M059J (cell line): ENCODE measurements around the gene RANGRF. TPM values are rescaled to one million over a fixed set of nuclear protein-coding genes. Genes with fewer than 3 reads are reported as not detected.
A peak's percentile ranks its signal among the peaks of the same experiment; 100 is the strongest.

Source experiments
- DNase-seq: peaks from one replicate; pipeline ENCODE4 v3.0.0-alpha.2; 2012; ENCODE audit warnings: low read depth
- total RNA-seq: library from RNA; depleted of rRNA; stranded (reverse); fragments of >200 nt; shearing (Covaris generic); gene quantifications from 2 replicates; pipeline ENCODE4 v1.2.3, GENCODE V29; 2014

The RANGRF gene
- total RNA-seq, 1 experiment from 2014 or later, result 14.7 TPM

- no peak for DNase-seq
These were observed 24.5 kb downstream of the RANGRF start for GRCh38 chr17:8312726-8313600.

DNA sequence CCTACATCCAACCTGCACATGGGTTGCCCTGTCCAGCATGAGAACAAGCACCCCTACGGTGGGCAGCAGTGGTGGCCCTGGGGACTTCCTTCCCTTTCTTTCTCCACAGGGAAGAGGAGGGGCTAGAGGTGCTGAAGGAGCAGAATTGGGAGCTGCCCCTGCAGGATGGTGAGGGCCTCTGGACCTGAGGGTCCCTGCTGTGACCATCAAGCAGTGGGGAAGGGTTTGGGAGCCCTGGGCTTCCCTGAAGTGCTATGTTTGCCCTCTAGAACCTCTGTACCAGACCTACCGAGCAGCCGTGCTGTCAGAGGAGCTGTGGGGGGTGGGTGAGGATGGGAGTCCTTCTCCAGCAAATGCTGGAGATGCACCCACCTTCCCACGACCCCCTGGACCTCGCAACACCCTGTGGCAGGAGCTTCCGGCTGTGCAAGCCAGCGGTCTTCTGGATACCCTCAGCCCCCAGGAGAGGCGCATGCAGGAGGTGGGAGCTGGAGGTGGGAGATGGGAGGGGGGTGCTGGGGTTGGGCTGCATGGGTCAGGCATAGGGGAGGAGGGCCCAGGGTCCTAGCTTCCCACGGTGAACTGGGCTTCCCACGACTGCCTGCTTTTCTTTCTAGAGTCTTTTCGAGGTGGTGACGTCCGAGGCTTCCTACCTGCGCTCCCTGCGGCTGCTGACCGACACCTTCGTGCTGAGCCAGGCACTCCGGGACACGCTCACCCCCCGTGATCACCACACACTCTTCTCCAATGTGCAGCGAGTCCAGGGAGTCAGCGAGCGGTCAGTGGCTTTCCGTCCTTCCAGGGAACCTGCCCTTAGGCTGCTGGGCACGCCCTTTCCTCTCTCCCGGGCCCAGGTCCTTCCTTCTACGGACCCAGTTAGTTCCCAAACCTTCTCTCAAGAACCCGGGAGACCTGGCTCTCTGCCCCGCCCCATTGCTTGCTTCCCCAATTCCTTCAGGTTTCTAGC, 26.6 kb downstream of the RANGRF start:
- DNase-seq, result peak; percentile 51

GRCh38 chr17:8315764-8316217, 27.3 kb downstream of the RANGRF start:
- no peak for DNase-seq

DNA sequence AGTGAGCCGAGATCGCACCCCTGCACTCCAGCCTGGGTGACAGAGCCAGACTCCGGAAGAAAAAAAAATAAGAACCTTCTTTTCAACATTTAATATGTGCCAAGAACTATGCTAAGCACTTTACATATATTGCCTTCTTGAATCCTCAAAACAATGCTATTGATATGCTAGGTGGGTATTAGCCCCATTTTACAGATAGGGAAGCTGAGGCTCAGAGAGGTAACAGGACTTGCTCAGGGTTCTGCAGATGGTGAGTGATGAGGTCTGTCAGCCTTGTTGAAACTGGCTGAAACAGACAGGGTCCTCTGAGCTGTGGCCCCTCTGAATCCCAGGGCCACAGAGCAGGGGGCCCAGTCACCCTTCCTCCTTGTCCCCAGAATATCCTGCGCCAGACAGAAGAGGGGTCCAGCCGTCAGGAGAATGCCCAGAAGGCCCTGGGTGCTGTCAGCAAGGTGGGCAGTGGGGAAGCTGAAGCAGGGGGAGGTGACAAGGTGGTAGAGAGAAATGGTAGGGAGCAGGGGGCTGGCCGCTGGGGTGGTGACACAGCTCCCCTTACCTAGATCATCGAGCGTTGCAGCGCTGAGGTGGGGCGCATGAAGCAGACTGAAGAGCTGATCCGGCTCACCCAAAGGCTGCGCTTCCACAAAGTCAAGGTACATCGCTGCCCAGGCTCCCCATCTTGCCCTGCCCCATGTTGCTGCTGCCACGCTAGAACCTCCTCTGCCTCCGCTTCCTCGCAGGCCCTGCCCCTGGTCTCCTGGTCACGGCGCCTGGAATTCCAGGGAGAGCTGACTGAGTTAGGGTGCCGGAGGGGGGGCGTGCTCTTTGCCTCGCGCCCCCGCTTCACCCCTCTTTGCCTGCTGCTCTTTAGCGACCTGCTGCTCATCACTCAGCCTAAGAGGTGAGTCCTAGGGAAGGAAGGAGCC, 29.8 kb downstream of the RANGRF start:
- DNase-seq, result no peak

DNA sequence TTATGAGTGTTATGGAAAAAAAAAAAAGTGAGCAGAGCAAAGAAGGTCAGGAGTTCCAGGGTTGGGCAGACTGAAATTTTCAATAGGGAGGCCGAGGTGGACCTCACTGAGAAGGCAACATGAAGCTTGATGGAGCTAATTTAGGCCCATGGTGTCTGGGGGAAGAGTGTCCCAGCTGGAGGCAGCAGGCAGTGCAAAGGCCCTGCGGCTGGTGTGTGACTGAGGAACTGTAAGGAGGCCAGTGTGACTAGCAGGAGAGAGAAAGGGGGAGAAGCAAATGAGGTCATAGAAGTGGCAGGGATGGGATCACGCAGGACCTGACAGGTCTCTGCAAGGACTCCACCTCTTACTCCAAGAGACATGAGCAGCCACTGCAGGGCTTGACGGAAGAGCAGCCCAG, 31.8 kb downstream of the RANGRF start:
- no peak for DNase-seq

- DNase-seq, result no peak
These were observed 32.5 kb downstream of the RANGRF start for GRCh38 chr17:8320990-8321389.

GRCh38 chr17:8322061-8322460, 33.6 kb downstream of the RANGRF start:
- no peak for DNase-seq

DNA sequence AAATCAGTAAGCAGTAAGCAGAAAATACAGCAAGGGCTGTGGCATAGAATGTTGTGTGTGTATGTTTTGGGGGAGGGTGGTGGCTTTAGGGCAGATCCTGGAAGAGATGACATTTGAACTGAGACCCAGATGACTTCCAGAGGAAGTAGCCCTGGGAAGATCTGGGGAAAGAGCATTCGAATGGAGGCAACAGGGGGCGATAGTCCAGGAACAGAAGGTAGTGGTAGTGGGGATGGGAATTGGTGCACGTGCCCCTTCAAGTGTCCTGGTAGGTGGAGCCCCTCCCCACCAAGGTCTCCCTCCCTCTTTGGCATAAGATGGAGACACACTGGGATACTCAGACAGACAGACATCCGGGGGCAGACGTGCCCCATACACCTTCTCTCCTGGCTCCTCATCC, 35.7 kb downstream of the RANGRF start:
- no peak for DNase-seq

GRCh38 chr17:8324923-8325322, 36.5 kb downstream of the RANGRF start:
- no peak for DNase-seq

- peak; percentile 40 for DNase-seq
These were observed 38.2 kb downstream of the RANGRF start for GRCh38 chr17:8326511-8327302.

DNA sequence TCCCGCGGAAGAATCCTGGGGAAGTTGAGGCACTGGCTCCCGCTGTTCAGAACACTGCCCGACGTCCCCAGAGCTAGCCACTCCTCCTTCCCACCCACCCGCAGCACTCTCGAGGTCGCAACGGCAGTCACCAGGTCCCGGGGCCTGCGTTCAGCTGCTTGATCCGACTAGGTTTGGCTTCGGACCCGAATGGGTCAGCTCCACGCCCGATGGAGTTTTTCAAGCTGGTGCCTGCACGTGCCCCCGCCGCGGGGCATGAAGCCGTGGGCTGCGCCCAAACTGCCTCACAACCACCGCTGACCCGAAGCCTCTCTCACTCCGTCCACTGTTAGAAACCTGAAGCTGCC, 38.8 kb downstream of the RANGRF start:
- no peak for DNase-seq

DNA sequence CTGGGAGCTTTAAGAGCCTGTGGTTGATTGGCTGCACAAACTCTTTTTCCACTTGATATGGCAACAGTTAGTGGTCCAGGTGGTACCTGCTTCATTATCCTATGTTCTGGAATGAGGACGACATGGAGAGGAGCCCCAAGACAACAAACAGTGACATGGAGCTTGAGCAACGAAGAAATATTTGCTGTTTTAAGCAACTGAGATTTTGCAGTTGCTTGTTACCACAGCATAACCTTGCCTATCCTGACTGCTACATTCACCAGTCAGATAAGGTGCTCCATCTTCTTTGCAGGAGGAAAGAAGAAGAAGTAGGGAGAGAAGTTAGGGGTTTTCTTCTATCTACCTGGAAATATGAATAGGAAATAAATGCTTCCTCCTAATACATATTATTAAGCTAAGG, 43.7 kb downstream of the RANGRF start:
- no peak for DNase-seq

DNA sequence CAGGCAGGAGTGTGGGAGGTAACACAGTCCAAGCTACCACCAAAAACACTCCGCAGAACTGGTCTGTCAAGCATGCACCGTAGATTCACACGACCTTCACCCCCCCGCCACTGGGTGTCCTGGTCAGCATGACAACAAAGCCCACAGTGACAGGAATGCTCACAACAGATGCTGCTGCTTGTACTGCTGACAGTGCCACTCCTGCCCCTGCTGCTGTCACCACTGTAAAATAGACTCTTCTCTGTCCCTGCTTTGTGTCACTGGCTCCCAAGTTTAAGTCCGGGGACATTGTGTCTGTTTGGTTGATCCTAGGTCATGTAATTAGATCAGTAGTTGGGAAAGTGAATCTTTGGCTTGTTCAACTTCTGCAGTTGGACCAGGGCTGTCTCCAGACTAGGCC, 44.2 kb downstream of the RANGRF start:
- no peak for DNase-seq

DNA sequence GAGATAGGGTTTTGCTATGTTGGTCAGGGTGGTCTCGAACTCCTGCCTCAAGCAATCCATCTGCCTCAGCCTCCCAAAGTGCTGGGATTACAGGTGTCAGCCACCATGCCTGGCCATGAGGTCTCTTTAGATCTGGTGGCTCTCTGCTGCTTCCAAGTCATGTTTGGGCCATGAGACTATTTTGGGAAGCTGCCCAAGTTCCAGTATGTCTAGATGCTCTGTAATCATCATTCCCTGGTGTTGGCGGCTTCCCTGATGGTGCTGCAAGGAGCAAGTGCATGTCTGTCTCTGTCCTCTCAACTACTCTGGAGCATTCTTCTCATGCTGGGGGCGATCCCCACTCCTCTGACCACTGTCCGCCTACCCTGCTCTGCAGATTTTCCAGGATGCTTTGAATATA, 44.8 kb downstream of the RANGRF start:
- no peak for DNase-seq

GRCh38 chr17:8337802-8338752, 49.6 kb downstream of the RANGRF start:
- no peak for DNase-seq

- DNase-seq, result no peak
These were observed 50.3 kb downstream of the RANGRF start for GRCh38 chr17:8338753-8339140.

GRCh38 chr17:8339540-8339939, 51.1 kb downstream of the RANGRF start, which contains the start of gene ODF4:
ODF4 (plus strand) TSS chr17:8339840; CDS start chr17:8340052, 212 bp downstream.
- DNase-seq, result no peak
